ENCODE measurements around the gene RNF34.

GRCh38 chr12:121461048-121461447 lies 61.1 kb downstream of the RNF34 start:
- TF ChIP-seq CTCF (IDR thresholded peaks at IDR 0.05) (no peak), POLR2A (IDR thresholded peaks at IDR 0.05) (no peak), POLR2AphosphoS5 (IDR thresholded peaks at IDR 0.05) (no peak)
